ENCODE results near the gene PFDN6.

The PFDN6 gene

GRCh38 chr6:33296797-33297405 lies 7.5 kb downstream of the PFDN6 start:
- DNase-seq = peak in 1 of 2 donors; percentile 1

DNA sequence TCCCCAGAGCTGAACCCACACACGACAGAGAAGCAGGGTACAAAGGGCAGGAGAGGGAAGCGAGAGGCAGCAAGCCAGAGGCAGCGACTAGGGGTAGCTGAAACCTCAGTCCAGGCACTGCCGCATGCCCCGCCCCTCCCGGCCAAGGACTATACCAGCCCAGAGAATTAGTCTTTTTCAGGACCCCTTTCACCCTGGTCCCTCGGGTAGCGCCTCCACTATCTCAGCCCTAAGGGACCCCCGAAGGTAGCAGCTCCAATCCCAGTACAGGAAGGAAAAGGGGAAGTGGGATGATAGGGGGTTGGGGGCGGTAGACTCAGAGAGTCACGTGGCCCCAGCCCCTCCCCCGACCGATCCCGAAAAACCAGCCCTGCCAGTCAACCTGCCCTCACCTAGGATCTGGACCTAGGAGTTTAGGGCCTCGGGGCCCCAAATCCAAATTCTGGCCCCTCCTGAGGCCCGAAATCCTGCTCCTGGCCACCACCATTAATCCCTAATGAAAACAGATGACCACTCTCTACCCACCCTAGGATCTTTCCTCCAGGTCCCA lies 8.1 kb downstream of the PFDN6 start:
- peak in 1 of 2 donors; percentile 15 for DNase-seq

- peak; percentile 84 to 85 for DNase-seq
Measured at GRCh38 chr6:33297956-33298772, 8.8 kb downstream of the PFDN6 start.

GRCh38 chr6:33298773-33299236 lies 9.4 kb downstream of the PFDN6 start, which contains the start of gene RGL2:
Gene RGL2, minus strand, starts transcription at chr6:33298942. Its CDS starts 332 bp downstream, at chr6:33298610.
- DNase-seq = peak; percentile 71 to 74

DNA sequence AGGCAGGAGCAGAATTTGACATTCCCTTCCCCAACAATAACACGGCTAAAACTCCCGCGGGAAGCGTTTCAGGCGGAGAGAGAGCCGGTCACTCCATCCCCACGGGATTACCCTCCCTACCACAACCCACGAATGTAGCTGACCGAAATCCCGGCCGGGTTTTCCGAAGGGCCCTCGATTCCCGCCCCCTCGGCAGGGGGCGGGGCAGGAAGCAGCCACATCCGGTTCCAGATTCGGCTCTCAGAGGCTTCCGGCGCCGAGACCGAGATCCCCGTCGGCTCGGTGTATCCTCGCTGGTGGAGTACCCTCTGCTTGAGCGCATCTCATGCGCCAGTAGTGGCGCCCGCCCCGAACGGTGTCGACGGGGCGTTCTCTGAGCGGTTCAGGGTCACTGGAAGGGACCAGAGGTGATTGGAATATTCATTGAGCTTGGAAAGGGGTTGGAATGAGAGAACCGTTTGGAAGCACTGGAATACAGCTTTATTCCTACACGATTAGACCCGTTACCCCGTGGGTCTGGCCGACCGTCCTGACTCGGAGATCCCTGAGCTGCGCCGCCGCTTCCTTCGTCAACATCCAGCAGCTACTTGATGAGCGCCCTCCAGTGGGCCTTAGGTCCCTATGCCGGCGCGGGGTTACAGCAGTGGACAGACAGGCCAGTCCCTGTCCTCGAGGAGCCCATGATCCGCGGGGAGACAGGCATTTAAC lies 10.0 kb downstream of the PFDN6 start:
- DNase-seq = peak; percentile 92 to 95

- DNase-seq = peak in 1 of 2 donors; percentile 1
Measured at GRCh38 chr6:33301877-33302276, 12.5 kb downstream of the PFDN6 start.

- DNase-seq = no peak
Measured at GRCh38 chr6:33304216-33304615, 14.8 kb downstream of the PFDN6 start.

GRCh38 chr6:33305052-33305451 lies 15.7 kb downstream of the PFDN6 start:
- DNase-seq = no peak

GRCh38 chr6:33306356-33306755 lies 17.0 kb downstream of the PFDN6 start:
- DNase-seq = no peak

DNA sequence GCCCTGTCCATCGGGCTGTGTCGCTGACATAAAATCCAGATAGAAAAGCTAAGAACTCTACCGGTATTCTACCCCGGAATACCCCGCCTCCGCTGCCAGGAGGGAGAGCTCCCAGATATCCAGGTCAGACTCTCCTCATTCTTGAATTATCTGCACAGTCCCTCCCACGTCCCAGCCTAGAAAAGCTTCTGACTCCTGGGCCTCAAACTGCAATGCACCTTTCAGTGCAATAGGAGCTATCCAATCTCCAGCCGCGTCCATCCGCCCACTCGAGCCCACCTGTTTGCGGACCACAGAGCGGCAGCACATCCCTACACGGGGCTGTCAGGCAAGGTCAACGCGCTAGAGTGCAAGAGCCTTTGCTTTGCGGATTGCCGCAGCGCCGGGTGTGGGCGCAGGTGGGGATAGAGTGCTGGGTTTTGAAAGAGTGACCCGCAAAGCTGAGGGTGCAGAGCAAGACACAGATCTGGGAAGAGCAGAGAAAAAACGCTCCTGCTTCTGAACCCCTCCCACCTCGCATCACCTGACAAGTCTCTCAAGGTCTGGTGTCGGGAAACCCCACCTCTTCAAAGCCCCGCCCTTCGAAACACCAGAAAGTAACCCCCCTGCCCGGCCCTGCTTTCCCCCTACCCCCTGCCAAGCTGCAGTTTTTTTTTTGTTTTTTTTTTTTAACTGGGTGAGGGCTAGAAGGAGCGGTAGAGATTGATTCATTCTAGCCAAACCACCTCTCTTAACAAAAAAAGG lies 23.1 kb downstream of the PFDN6 start:
- peak; percentile 94 to 95 for DNase-seq

GRCh38 chr6:33313105-33313708 lies 23.8 kb downstream of the PFDN6 start:
- peak; percentile 55 to 63 for DNase-seq

- peak; percentile 94 to 96 for DNase-seq
Measured at GRCh38 chr6:33313709-33314514, 24.5 kb downstream of the PFDN6 start, which contains the start of gene TAPBP. Gene TAPBP, minus strand, starts transcription at chr6:33314078. Its CDS starts 37 bp downstream, at chr6:33314041.

GRCh38 chr6:33314515-33314942 lies 25.1 kb downstream of the PFDN6 start:
- DNase-seq = peak; percentile 88 to 91

- peak in 1 of 2 donors; percentile 42 for DNase-seq
Measured at GRCh38 chr6:33314943-33315792, 25.8 kb downstream of the PFDN6 start.

GRCh38 chr6:33315793-33316602 lies 26.6 kb downstream of the PFDN6 start:
- DNase-seq = no peak

- peak in 1 of 2 donors; percentile 41 for DNase-seq
Measured at GRCh38 chr6:33316603-33317418, 27.4 kb downstream of the PFDN6 start.

GRCh38 chr6:33317419-33317668 lies 27.9 kb downstream of the PFDN6 start:
- no peak for DNase-seq
